CD4-positive, alpha-beta T cell treated with Interferon gamma for 1 hour (primary cell): ENCODE results near the gene NECTIN3.

Experiments
- DNase-seq: peaks from one replicate; pipeline ENCODE4 v3.0.0-alpha.2; 2020

NECTIN3 gene

GRCh38 chr3:111210003-111210711 lies 138.5 kb downstream of the NECTIN3 start:
- DNase-seq: no peak

DNA sequence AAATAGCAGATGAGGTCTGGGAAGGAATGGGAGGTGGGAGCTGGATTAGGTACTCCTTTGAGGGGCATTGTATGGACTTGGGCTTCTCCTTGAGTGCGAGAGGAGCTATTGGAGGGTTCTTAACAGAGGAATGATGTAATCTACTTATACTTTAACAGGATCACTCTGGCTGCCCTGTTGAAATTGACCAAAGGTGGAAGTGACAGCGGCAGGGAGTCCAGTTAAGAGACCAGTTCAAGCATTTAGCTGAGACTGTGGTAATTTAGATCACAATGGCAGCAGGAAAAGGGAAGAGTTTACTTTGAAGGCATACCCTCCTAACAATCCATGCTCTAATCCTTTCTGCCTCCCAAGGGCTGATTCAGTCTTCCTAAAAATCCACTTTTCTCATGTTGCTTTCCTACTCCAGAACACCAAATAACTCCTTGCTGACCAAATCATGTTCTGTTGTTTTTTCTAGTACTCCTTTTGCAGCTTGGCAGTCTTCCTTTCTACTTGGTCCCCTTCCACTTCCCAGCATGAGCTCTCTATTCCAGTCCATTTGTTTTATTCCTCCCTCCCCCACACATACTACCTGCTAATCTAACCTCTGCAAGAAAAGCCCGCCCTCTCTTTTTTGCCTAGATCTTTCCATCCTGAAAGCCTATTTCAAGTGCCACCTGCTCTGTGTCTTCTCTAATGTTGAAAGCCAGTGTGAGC lies 139.4 kb downstream of the NECTIN3 start:
- no peak for DNase-seq

DNA sequence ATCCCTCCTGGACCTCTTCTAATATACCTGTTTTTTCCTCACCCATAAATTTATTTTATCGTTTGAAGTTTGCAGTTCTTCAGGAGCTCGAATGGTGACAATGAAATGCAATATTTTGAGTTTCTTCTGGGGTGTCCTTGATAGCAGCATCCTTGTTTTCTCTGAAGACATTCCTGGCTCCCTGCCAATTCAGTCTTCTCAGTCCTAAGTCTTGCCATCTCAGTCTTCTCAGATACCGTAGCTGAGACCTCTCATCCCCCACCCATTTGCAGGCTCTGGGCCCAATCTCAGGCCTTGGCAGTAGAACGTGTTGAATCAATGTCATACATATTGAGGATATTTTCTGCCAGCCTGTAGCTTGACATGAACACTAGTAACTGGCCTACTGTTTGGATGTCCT lies 140.9 kb downstream of the NECTIN3 start:
- no peak for DNase-seq

DNA sequence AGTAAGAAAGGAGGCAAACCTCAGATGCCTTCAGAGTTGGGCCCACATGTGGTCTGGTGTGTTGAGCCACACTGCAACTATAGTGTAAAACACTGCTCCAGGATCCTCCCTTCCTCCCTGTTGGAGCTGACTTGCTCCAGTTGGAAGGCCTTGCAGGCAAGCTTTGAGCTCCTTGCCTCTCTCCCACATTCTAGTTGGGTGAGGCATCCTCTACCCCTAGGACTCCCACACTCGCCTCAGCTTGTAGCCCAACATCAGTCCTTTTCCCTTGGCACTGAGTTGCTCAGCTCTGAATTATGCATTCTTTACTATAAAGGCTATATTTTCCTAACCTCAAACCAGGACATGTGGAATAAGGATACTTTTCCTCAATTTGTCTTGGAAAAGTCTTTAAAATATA lies 143.9 kb downstream of the NECTIN3 start:
- no peak for DNase-seq

GRCh38 chr3:111218615-111219014 lies 147.0 kb downstream of the NECTIN3 start:
- no peak for DNase-seq

GRCh38 chr3:111227216-111227615 lies 155.6 kb downstream of the NECTIN3 start:
- no peak for DNase-seq

- DNase-seq: no peak
Measured at GRCh38 chr3:111229301-111229700, 157.7 kb downstream of the NECTIN3 start.

DNA sequence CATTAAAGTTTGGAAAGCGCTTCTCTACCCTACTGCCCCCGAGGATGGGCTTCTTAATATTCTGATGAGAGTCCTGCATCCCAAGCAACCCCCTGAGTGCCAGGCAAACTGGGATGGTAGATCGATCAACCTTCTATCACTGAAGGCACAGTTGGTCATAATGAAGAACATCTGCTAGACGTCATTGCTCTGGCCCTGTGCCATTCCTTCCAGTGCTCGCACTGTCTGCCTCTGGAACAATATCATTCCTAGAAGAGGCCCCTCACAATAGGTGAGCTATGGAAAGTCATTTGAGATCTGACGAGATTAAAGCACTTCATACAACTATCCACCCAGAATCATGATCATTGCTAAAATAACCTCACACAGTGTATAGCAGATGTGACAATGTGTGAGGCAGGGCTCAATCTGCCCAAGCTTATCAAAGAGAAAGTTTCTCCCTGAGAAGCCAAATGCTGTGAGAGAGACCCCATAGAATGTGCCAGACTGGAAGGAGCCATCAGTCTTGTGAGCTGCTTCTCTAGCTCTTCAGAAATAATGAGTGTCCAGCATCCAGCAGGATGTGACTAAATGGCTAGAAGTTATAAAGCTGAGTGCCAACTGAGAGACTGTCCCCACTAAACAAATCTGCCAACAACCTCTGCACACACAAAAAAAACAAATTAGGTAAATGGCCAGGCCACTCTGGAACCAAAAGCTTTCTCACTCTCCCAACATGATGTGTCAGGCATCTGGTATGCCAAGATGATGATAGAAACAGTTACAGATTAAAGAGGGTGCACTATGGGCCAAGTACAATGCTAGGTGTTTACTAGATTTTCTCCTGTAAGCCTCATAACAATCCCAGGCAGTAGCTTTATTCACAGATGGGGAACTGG lies 165.5 kb downstream of the NECTIN3 start:
- DNase-seq: no peak

DNA sequence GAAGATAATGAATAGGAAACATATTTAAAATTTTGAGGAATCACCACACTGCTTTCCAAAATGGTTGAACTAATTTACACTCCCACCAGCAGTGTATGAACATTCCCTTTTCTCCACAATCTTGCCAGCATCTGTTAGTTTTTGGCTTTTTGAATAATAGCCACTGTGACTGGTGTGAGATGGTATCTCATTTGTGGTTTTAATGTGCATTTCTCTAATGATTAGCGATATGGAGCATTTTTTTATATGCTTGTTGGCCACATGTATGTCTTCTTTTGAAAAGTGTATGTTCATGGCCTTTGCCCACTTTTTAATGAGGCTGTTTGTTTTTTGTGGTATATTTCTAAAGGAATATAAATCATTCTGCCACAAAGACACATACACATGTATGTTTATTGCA lies 166.3 kb downstream of the NECTIN3 start:
- DNase-seq: no peak

GRCh38 chr3:111238885-111239284 lies 167.3 kb downstream of the NECTIN3 start:
- no peak for DNase-seq

DNA sequence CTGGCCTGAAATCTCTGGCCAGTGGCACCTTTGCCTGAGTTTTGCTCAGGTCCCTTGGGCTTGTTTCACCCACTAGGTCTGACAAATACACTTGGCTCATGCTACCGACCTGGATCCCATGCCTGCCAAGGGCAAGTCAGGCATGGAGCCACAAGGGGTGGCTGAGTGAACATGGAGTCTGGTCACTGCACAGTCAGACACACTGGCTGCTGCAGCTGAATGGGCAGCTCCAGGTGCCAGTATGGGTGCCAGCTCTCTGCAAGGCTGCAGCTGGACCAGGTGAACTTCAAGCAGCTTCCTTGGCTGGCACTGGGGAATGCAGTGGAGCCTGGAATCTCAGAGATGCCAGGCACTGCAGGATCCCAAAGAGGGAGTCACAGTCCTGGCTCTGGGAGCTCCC lies 170.3 kb downstream of the NECTIN3 start:
- DNase-seq: no peak
